Mucosa of descending colon (tissue), 3 donors: ENCODE measurements around the gene OBSCN. TPM values are rescaled to one million over a fixed set of nuclear protein-coding genes. Genes with fewer than 3 reads are reported as not detected.

Source experiments
- ATAC-seq: fragments of 200-7000 bp; cut with Tn5 transposase; one replicate; pipeline ENCODE4 v1.9.1; 2020; ENCODE audit warnings: mild to moderate bottlenecking, moderate library complexity
- DNase-seq, 3 donors: peaks; one replicate each; pipeline ENCODE4 v3.0.0-alpha.2; 2020
- H3K36me3 ChIP-seq: fragments of 200-600 bp; one replicate; pipeline ENCODE4 v1.8.0; 2021; ENCODE audit warnings: low read depth, mild to moderate bottlenecking
- H3K4me1 ChIP-seq: fragments of 200-600 bp; one replicate; pipeline ENCODE4 v1.8.0; 2021; ENCODE audit warnings: low read depth, mild to moderate bottlenecking
- H3K4me3 ChIP-seq: fragments of 200-600 bp; one replicate; pipeline ENCODE4 v1.8.0; 2021; ENCODE audit warnings: mild to moderate bottlenecking
- H3K9me3 ChIP-seq: fragments of 200-600 bp; one replicate; pipeline ENCODE4 v1.8.0; 2021; ENCODE audit warnings: mild to moderate bottlenecking
- CTCF ChIP-seq: fragments of 200-600 bp; IDR thresholded peaks from one replicate; pipeline ENCODE4 v1.8.0; 2022; ENCODE audit warnings: antibody characterized with exemption, mild to moderate bottlenecking
- intact Hi-C, 2 donors: fragments of 100-400 bp; cut with DNase I in 1 of 2; cut with micrococcal nuclease in 1 of 2; formaldehyde crosslinking; loops; one replicate each; pipeline versions ENCODE4 v1.11.0 to v1.11.1; 2022; cut with DNase I, micrococcal nuclease
- total RNA-seq, 3 donors: library from RNA; stranded (reverse); fragmentation: NEBNext Ultra II Directional in 2 of 3; extraction: Animal tissue kit (Norgen Biotek cat#: 25700) in 2 of 3; gene quantifications; one replicate each; pipeline versions ENCODE4 v1.2.1 to v1.2.4, GENCODE V29; 2021 to 2023
- donor health status: DM: no; HTN: no; CAD: no; lungs with moderate emphysema.
- donor health status: DM: no; HTN: no; CAD: no.
- donor health status: DM: no; HTN: yes; CAD: no.

OBSCN gene
- total RNA-seq, 3 donors from 2014 or later = 4.2 to 30.9 (median 7.5) TPM

- H3K36me3 ChIP-seq = no peaks in the 10 kb centered on the region
- no peak for TF ChIP-seq CTCF
- ATAC-seq (peak; percentile 7), DNase-seq (no peak)
- H3K4me1 ChIP-seq = no peaks in the 10 kb centered on the region
- H3K4me3 ChIP-seq = no peak overlapping the region
- no peaks in the 10 kb centered on the region for H3K9me3 ChIP-seq
- intact Hi-C loops = no loop called here
Measured at GRCh38 chr1:228206582-228207351, 1.1 kb upstream of the OBSCN start.

- intact Hi-C loops = no loop called here
- Histone ChIP-seq H3K4me3 (no peak overlapping the region), H3K36me3 (no peaks in the 10 kb centered on the region), H3K4me1 (no peaks in the 10 kb centered on the region), H3K9me3 (no peaks in the 10 kb centered on the region)
- TF ChIP-seq CTCF = no peak
- ATAC-seq (no peak), DNase-seq (no peak)
Measured at GRCh38 chr1:228207381-228207810, 448 bp upstream of the OBSCN start.

- TF ChIP-seq CTCF = no peak
- no peaks in the 10 kb centered on the region for H3K4me1 ChIP-seq
- no peaks in the 10 kb centered on the region for H3K36me3 ChIP-seq
- no peaks in the 10 kb centered on the region for H3K9me3 ChIP-seq
- H3K4me3 ChIP-seq = no peak overlapping the region
- no peak for ATAC-seq
- intact Hi-C loops = no loop called here
- DNase-seq = no peak
Measured at GRCh38 chr1:228208831-228209551, 1.1 kb downstream of the OBSCN start.

GRCh38 chr1:228209657-228210056 is 1.8 kb downstream of the OBSCN start:
- Histone ChIP-seq H3K4me3 (no peak overlapping the region), H3K36me3 (no peaks in the 10 kb centered on the region), H3K9me3 (no peaks in the 10 kb centered on the region), H3K4me1 (no peaks in the 10 kb centered on the region)
- no peak for TF ChIP-seq CTCF
- intact Hi-C loops = no loop called here
- DNase-seq = no peak
- no peak for ATAC-seq

- intact Hi-C loops = no loop called here
- no peaks in the 10 kb centered on the region for H3K9me3 ChIP-seq
- no peaks in the 10 kb centered on the region for H3K4me1 ChIP-seq
- no peaks in the 10 kb centered on the region for H3K36me3 ChIP-seq
- no peak for TF ChIP-seq CTCF
- H3K4me3 ChIP-seq = no peak overlapping the region
- ATAC-seq (no peak), DNase-seq (no peak)
Measured at GRCh38 chr1:228210076-228210651, 2.3 kb downstream of the OBSCN start.
